ENCODE data around the gene ZMYND19. TPM values are rescaled to one million over a fixed set of nuclear protein-coding genes. Genes with fewer than 3 reads are reported as not detected.

The ZMYND19 gene
- total and polyA plus RNA-seq, 2 of the 4 experiments (the other 2 are of a cell fraction): 14.3 to 21.4 TPM

DNA sequence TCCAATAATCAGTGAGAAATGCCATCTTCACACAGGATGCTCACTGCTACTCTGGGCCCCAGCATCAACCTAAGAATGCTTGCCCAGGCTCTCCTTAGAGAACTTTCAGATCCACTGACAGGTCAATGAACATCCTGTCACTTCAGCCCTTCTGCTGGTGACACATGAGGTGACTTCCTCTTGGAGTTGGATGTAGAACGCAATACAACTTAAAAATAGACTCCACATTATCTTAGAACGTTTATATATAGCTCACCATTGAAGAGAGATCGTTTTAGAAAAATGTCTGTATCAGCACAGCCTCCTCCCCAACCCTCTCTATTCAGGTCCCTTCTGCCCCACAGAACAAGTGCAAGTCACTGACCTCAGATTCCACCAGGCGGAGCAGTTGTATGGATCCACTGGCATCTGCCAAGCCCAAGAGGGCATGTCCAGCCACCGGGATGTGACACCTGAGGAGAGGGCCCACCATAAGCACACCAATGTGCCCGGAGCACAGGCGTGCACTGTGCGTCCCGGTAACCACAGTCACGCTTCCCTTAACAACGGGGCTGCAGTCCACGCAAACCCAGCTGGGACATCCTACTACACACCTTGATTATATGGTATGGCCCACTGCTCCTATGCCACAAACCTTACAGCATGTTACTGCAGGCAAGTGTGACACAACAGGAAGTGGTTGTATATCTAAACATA lies 14.4 kb downstream of the ZMYND19 start:
- H3K4ac ChIP-seq (ENCODE audit: low read depth, low read length): no peak overlapping the region
- H2AK9ac ChIP-seq (replicated peaks; ENCODE audit: low read depth, low read length, poor library complexity): no peak overlapping the region
- H4K20me1 ChIP-seq (ENCODE audit: insufficient read depth, low read length): peaks cover 24% of the 10 kb centered on the region
- no peak overlapping the region for H2BK15ac ChIP-seq (ENCODE audit: low read depth, low read length)
- TF ChIP-seq MAZ (IDR thresholded peaks at IDR 0.05; ENCODE audit: borderline replicate concordance, low read depth, low read length) (no peak), FOS (IDR thresholded peaks at IDR 0.05; ENCODE audit: low read depth, low read length) (no peak)
- intact Hi-C loops (cut with micrococcal nuclease): no loop called here
- H2BK5ac ChIP-seq (ENCODE audit: low read depth, low read length, poor library complexity, severe bottlenecking): no peak overlapping the region
- H3K4me2 ChIP-seq (ENCODE audit: low read depth, low read length): no peak overlapping the region
- H2BK120ac ChIP-seq (ENCODE audit: low read depth, low read length): no peak overlapping the region
- H3K23ac ChIP-seq (ENCODE audit: low read depth, low read length): no peak overlapping the region
- H3K79me1 ChIP-seq (ENCODE audit: low read depth in 1 of 2, low read length in 2 of 2): peaks cover 41 to 60% of the 10 kb centered on the region in 2 experiments
- no CpG with 5 or more reads among the region's 12 CpGs for WGBS, 2 experiments (ENCODE audit: extremely low coverage in 2 of 2, insufficient read length in 1 of 2)
- CTCF ChIA-PET: no interaction called here
- H4K8ac ChIP-seq (ENCODE audit: low read depth in 2 of 2, low read length in 2 of 2): no peak overlapping the region
- H3K9me1 ChIP-seq (ENCODE audit: insufficient read depth, low read length): peaks cover 18% of the 10 kb centered on the region
- no peak overlapping the region for H3K56ac ChIP-seq (ENCODE audit: extremely low read depth, insufficient read depth, low read length)
- in situ Hi-C loops (cut with MboI; ENCODE audit: low sequenced_read_pairs): no loop called here
- H3K27me3 ChIP-seq (ENCODE audit: control insufficient read depth, insufficient read depth, low read length): no peaks in the 10 kb centered on the region
- dilution Hi-C loops (cut with HindIII; ENCODE audit: low sequenced_read_pairs, unreplicated experiment): no loop called here
- BruUV-seq (replicated peaks): no TSS peak
- DNase-seq (no peak), ATAC-seq (ENCODE audit: low read depth) (no peak)
- no peak overlapping the region for H3K9ac ChIP-seq (ENCODE audit: low read depth, low read length)
- H3K27ac ChIP-seq (ENCODE audit: insufficient read depth, low read length): no peak overlapping the region
- no peak overlapping the region for H4K91ac ChIP-seq (ENCODE audit: insufficient read depth, low read depth, low read length)
- no peak overlapping the region for H3K14ac ChIP-seq (replicated peaks; ENCODE audit: low read depth, low read length)
- no peak overlapping the region for H4K5ac ChIP-seq (ENCODE audit: low read depth, low read length)
- no peak overlapping the region for H2BK20ac ChIP-seq (ENCODE audit: low read depth, low read length)
- H2AK5ac ChIP-seq (ENCODE audit: low read depth, low read length): no peak overlapping the region
- no peak overlapping the region for H2AFZ ChIP-seq (replicated peaks; ENCODE audit: low read length, poor library complexity)
- H3K4me3 ChIP-seq (ENCODE audit: insufficient read depth, low read depth, low read length): no peak overlapping the region
- H3K4me1 ChIP-seq (ENCODE audit: control insufficient read depth, insufficient read depth, low read length): peaks cover 6% of the 10 kb centered on the region
- peaks cover 37% of the 10 kb centered on the region for H3K36me3 ChIP-seq (ENCODE audit: control insufficient read depth, insufficient read depth, low read length)
- no peaks in the 10 kb centered on the region for H3K9me3 ChIP-seq (ENCODE audit: control insufficient read depth, insufficient read depth, low read length)
- POLR2A ChIA-PET (ENCODE audit: unreplicated experiment): no interaction called here
- H3K18ac ChIP-seq (ENCODE audit: low read depth, low read length): no peak overlapping the region
